Iris pigment epithelial cell (primary cell): ENCODE results near the gene MPPED2.

Source experiments
- DNase-seq: peaks from one replicate; pipeline ENCODE4 v3.0.0-alpha.2; 2011; ENCODE audit warnings: low read depth

Gene MPPED2

GRCh38 chr11:30586251-30587144, at the start of gene MPPED2:
Gene MPPED2 (minus strand): TSS chr11:30586353. CDS start chr11:30580373, 5,980 bp downstream.
- DNase-seq: no peak

GRCh38 chr11:30635401-30635989, 49.3 kb upstream of the MPPED2 start:
- DNase-seq: no peak

- no peak for DNase-seq
Measured at GRCh38 chr11:30631148-30631547, 45.0 kb upstream of the MPPED2 start.

GRCh38 chr11:30619767-30620166, 33.6 kb upstream of the MPPED2 start:
- no peak for DNase-seq

GRCh38 chr11:30617762-30618161, 31.6 kb upstream of the MPPED2 start:
- DNase-seq: no peak

- DNase-seq: no peak
Measured at GRCh38 chr11:30610628-30611027, 24.5 kb upstream of the MPPED2 start.

GRCh38 chr11:30608534-30608933, 22.4 kb upstream of the MPPED2 start:
- no peak for DNase-seq

GRCh38 chr11:30605036-30605605, 19.0 kb upstream of the MPPED2 start:
- no peak for DNase-seq

- DNase-seq: no peak
Measured at GRCh38 chr11:30603357-30603756, 17.2 kb upstream of the MPPED2 start.

GRCh38 chr11:30596832-30597231, 10.7 kb upstream of the MPPED2 start:
- no peak for DNase-seq

- no peak for DNase-seq
Measured at GRCh38 chr11:30595934-30596333, 9.8 kb upstream of the MPPED2 start.

GRCh38 chr11:30594646-30595411, 8.7 kb upstream of the MPPED2 start:
- DNase-seq: no peak

GRCh38 chr11:30587269-30587812, 1.2 kb upstream of the MPPED2 start:
- no peak for DNase-seq

GRCh38 chr11:30585892-30586250, 282 bp downstream of the MPPED2 start:
- no peak for DNase-seq

- no peak for DNase-seq
Measured at GRCh38 chr11:30585125-30585891, 845 bp downstream of the MPPED2 start.

- DNase-seq: no peak
Measured at GRCh38 chr11:30583476-30584280, 2.5 kb downstream of the MPPED2 start.

- no peak for DNase-seq
Measured at GRCh38 chr11:30582726-30583125, 3.4 kb downstream of the MPPED2 start.

GRCh38 chr11:30581675-30582074, 4.5 kb downstream of the MPPED2 start:
- DNase-seq: no peak

GRCh38 chr11:30580573-30580972, 5.6 kb downstream of the MPPED2 start:
- DNase-seq: no peak

- no peak for DNase-seq
Measured at GRCh38 chr11:30579415-30580175, 6.6 kb downstream of the MPPED2 start.
